NCI-H2196 treated with DMSO at 0.1 percent for 48 hours (cell line): ENCODE results near the gene CTSW.

Source experiments
- DNase-seq: peaks from one replicate; lab custom pipeline; 2025; ENCODE audit not compliant: unreplicated experiment; lab: John Stamatoyannopoulos, UW

Gene CTSW

GRCh38 chr11:65921876-65922275 is 42.2 kb downstream of the CTSW start:
- no peak for DNase-seq

DNA sequence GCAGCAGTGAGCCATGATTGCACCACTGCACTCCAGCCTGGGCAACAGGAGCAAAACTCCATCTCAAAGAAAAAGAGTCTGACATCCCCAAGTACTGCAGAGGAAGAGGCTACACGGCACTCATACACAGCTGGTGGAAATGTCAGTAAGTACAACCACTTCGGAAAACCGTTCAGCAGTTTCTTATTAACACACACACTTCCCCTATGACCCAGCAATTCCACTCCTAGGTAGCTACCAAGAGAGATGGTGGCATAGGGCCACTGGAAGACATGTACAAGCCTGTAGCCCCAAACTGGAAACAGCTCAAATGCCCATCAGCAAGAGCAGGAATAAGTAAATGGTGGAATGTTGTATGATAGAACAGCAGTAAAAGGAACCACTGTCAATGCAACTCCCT is 42.9 kb downstream of the CTSW start:
- no peak for DNase-seq

DNA sequence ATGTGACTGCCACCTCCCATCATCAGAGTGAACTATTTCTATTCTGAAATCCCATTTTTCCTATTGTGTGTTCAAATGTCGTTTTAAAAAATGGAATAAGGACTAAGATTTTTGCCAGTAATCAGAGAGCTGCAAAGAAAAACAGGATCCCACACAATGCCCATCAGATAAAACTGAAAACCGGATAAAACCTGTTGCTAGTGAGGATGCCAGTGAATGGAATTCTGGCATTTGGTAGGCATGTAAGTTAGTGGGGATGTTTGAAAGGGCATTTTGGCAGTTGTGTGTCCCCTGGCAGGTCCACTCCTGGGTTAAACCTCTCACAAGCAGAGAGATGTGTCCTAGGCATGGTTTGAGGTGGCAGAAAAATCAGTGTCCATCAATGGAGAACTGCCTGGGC is 45.8 kb downstream of the CTSW start:
- no peak for DNase-seq

- DNase-seq, result no peak
These were observed 48.3 kb downstream of the CTSW start for GRCh38 chr11:65927904-65928397.

DNA sequence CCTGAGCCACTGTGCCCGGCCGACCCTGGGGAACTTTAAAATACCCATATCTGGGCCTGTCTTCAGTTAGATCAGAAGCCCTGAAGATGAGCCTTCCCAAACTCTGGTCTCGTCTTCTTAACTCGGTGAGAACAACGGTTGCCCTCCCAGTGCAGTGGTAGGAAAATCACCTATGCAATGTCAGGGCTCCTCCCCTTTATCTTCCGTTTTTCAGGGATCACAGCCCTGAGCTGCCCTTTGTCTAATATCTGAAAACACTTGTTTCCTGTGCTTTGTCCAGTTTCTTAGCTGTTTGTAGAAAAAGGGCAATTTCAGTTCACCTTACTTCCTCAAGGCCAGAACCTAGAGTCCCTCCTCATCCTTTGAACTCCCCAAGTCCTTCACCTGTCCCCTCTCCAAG is 49.0 kb downstream of the CTSW start:
- no peak for DNase-seq

- DNase-seq, result no peak
These were observed 52.3 kb downstream of the CTSW start for GRCh38 chr11:65931773-65932557.

DNA sequence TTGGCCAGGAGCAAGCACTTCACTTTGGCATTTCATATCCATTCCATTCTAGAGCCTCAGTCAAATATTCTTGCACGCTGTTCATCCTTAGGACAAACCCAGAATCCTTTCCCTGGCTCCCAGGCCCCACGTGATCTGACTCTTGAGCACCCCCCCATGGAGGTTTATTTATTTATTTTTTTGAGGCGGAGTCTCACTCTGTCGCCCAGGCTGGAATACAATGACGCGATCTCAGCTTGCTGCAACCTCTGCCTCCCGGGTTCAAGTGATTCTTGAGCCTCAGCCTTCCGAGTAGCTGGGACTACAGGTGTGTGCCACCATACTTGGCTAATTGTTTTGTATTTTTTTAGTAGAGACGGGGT is 52.9 kb downstream of the CTSW start:
- no peak for DNase-seq
